Tibial nerve (tissue), 4 donors: Measurements from ENCODE around the gene CLDN10. TPM values are rescaled to one million over a fixed set of nuclear protein-coding genes. Genes with fewer than 3 reads are reported as not detected.

ENCODE experiments used
- DNase-seq, 2 donors: peaks; one replicate each; pipeline ENCODE4 v3.0.0-alpha.2; 2019; ENCODE audit warnings: low spot score in 2 of 2
- H3K27ac ChIP-seq, 4 donors: fragments of 200-600 bp; sonication (generic) in 3 of 4; one replicate each; pipeline ENCODE4 v1.5.1; 2017 to 2019; ENCODE audit warnings: mild to moderate bottlenecking in 1 of 4
- H3K27me3 ChIP-seq, 2 donors: fragments of 200-600 bp; sonication (generic) in 1 of 2; one replicate each; pipeline versions ENCODE4 v1.5.1 to v1.6.0; 2017 to 2019
- H3K36me3 ChIP-seq, 3 donors: fragments of 200-600 bp; sonication (generic); one replicate each; pipeline ENCODE4 v1.5.1; 2018 to 2019
- H3K4me1 ChIP-seq, 4 donors: fragments of 200-600 bp; sonication (generic) in 3 of 4; one replicate each; pipeline ENCODE4 v1.5.1; 2017 to 2019
- H3K4me3 ChIP-seq, 4 donors: fragments of 200-600 bp; sonication (generic) in 3 of 4; one replicate each; pipeline ENCODE4 v1.5.1; 2017 to 2019; ENCODE audit warnings: mild to moderate bottlenecking in 1 of 4, moderate library complexity in 1 of 4
- H3K9me3 ChIP-seq, 4 donors: fragments of 200-600 bp; sonication (generic) in 3 of 4; one replicate each; pipeline ENCODE4 v1.5.1; 2017 to 2019
- EP300 ChIP-seq, 2 donors: sonication (generic); formaldehyde crosslinking; IDR thresholded peaks; one replicate each; pipeline ENCODE4 v1.6.1; 2017; ENCODE audit warnings: antibody characterized with exemption in 2 of 2, mild to moderate bottlenecking in 1 of 2
- POLR2A ChIP-seq, 2 donors: fragments of 450-650 bp; IDR thresholded peaks; one replicate each; pipeline ENCODE4 v1.6.1; 2017; ENCODE audit warnings: antibody characterized with exemption in 2 of 2, mild to moderate bottlenecking in 2 of 2, moderate library complexity in 2 of 2
- WGBS, 2 donors: methylation state at CpG; one replicate each; pipeline ENCODE4 v1.1.5; 2018; 5-methylcytosine and 5-hydroxymethylcytosine counted together
- total RNA-seq, 4 donors: library from RNA; depleted of rRNA; stranded (reverse); fragments of >200 nt; gene quantifications; one replicate each; pipeline ENCODE4 v1.1.0, GENCODE V29; 2016
- TF ChIP-seq, protein P1 (sequence below), 5 experiments: fragments of 200-600 bp in 3 of 5; fragments of 450-650 bp in 2 of 5; sonication (generic) in 3 of 5; IDR thresholded peaks; one replicate each; pipeline ENCODE4 v1.5.1; 2016 to 2019; ENCODE audit warnings: antibody characterized with exemption in 5 of 5, mild to moderate bottlenecking in 3 of 5, moderate library complexity in 2 of 5

CLDN10 gene
- total RNA-seq, 4 donors from 2014 or later = 0.44 TPM; not detected in 3

DNA sequence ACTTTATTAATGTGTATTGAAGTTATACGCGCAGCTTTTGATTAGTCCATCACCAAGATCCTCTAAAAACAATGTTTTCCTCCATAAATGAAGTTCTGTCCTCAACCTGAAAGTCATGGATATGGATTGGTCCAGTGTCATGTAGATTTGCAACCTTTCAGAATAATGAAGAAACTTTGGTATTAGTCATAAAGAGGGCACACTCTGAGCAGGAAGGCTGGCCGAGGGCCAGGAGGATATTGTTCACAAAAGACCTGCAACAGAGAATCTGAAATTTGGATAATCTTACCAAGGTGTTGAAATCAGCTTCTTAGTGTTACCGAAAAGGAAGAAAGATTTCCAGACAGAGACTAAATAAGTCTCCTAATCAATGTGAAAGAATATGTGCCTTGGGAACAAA, 20.7 kb downstream of the CLDN10 start:
- no peaks in the 10 kb centered on the region for H3K27me3 ChIP-seq
- no peak for DNase-seq
- no peaks in the 10 kb centered on the region for H3K9me3 ChIP-seq
- H3K4me1 ChIP-seq = no peaks in the 10 kb centered on the region
- TF ChIP-seq EP300 (IDR thresholded peaks at IDR 0.05) = no peak
- TF ChIP-seq POLR2A (IDR thresholded peaks at IDR 0.05) = no peak
- TF ChIP-seq, protein P1, sequence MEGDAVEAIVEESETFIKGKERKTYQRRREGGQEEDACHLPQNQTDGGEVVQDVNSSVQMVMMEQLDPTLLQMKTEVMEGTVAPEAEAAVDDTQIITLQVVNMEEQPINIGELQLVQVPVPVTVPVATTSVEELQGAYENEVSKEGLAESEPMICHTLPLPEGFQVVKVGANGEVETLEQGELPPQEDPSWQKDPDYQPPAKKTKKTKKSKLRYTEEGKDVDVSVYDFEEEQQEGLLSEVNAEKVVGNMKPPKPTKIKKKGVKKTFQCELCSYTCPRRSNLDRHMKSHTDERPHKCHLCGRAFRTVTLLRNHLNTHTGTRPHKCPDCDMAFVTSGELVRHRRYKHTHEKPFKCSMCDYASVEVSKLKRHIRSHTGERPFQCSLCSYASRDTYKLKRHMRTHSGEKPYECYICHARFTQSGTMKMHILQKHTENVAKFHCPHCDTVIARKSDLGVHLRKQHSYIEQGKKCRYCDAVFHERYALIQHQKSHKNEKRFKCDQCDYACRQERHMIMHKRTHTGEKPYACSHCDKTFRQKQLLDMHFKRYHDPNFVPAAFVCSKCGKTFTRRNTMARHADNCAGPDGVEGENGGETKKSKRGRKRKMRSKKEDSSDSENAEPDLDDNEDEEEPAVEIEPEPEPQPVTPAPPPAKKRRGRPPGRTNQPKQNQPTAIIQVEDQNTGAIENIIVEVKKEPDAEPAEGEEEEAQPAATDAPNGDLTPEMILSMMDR (IDR thresholded peaks at IDR 0.05) = no peak
- no peak overlapping the region for H3K4me3 ChIP-seq
- 91 to 94% methylated on average over 4 of the region's 4 CpGs for WGBS, 2 donors
- no peak overlapping the region for H3K27ac ChIP-seq
- H3K36me3 ChIP-seq = peaks cover 0 to under 1% (median 0%) of the 10 kb centered on the region in 3 donors

DNA sequence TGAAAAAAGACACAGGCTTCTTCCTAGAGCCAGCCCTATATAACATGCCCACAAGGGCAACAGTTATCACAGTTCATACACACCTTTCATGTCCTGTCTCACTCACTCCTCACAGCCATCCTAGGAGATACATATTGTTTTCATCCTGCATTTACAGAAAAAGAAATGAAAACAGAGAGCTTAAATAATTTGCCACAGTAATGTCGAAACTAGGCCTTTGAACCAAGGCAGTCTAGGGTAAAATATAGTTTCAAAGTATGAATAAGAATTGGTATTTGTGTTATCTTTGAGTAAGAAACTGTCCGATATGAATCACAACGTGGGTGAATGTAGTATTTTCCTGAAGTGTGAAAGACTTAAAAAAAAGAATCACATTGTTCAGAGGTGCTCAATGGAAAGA, 26.8 kb downstream of the CLDN10 start:
- Histone ChIP-seq H3K4me3 (no peak overlapping the region), H3K4me1 (no peaks in the 10 kb centered on the region), H3K27me3 (no peaks in the 10 kb centered on the region), H3K9me3 (no peaks in the 10 kb centered on the region), H3K36me3 (peaks cover 0 to 57% (median 0%) of the 10 kb centered on the region in 3 donors), H3K27ac (no peak overlapping the region)
- TF ChIP-seq, protein P1 (IDR thresholded peaks at IDR 0.05) = no peak
- TF ChIP-seq POLR2A (IDR thresholded peaks at IDR 0.05) = no peak
- no peak for TF ChIP-seq EP300 (IDR thresholded peaks at IDR 0.05)
- no peak for DNase-seq
- 87% methylated on average over 3 of the region's 3 CpGs for WGBS, 2 donors

DNA sequence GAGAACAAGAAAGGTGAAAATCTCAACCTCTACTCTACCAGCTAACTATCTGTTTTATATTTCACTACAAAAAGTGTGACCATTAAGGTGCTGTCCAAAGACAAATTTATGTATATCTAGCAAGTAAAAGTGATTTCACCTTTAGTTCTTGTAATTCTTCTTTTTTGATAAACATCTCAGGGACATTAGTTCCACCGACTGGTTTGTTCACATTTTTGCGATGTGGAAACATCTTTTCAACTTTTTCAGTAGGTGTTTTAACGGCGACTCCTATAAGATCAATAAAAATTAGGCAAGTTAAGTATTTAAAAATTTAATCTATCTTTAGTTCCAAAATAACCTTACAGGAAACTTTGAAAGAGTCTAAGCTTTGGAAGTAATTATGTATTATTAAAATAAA, 33.3 kb downstream of the CLDN10 start:
- Histone ChIP-seq H3K4me1 (no peaks in the 10 kb centered on the region), H3K27me3 (no peaks in the 10 kb centered on the region), H3K36me3 (peaks cover 0 to 96% (median 0%) of the 10 kb centered on the region in 3 donors), H3K9me3 (no peaks in the 10 kb centered on the region), H3K4me3 (no peak overlapping the region), H3K27ac (no peak overlapping the region)
- no peak for DNase-seq
- TF ChIP-seq POLR2A (IDR thresholded peaks at IDR 0.05) = no peak
- TF ChIP-seq EP300 (IDR thresholded peaks at IDR 0.05) = no peak
- 97 to 98% methylated on average over 4 of the region's 4 CpGs for WGBS, 2 donors

DNA sequence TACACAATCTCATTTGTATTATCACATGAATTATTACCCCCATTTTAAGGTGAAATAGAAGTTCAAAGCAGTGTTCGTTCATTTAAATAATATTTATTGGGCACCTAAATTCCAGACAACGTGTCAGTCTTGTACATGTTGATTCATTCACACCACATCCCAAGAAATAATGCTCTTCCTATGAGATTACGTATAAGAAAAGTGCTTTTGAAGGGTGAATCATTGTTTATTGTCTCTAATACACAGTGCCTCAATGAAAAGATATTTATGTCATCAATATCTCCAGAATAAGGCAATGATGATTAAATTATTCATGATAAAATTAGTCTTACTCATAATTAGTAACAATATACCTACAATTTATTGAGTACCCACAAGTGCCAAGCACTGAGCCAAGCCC, 35.6 kb downstream of the CLDN10 start:
- TF ChIP-seq POLR2A (IDR thresholded peaks at IDR 0.05) (no peak), EP300 (IDR thresholded peaks at IDR 0.05) (no peak)
- TF ChIP-seq, protein P1 (IDR thresholded peaks at IDR 0.05) = no peak
- Histone ChIP-seq H3K4me1 (no peaks in the 10 kb centered on the region), H3K36me3 (peaks cover 0 to 77% (median 0%) of the 10 kb centered on the region in 3 donors), H3K4me3 (no peak overlapping the region), H3K9me3 (no peaks in the 10 kb centered on the region), H3K27me3 (no peaks in the 10 kb centered on the region), H3K27ac (no peak overlapping the region)
- no peak for DNase-seq
- whole genome bisulfite sequencing, 2 donors = 73 to 85% methylated on average over 3 of the region's 3 CpGs

DNA sequence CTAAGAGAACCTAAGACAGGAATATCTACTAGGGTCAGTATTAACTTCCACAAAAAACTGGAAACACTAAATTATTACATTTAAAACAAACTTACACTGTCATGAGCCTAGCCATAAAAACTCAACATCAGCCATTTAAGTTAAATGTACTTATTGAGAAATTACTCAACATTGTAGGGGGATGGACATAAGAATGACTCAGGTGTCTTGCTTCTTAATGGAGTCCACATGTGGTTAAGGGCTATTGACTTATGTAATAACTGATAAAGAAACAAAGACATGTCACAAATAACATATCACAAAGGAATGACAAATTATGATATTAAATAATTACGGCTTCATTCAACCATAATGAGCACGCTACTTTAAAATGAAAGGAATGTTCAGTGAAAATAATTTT, 36.2 kb downstream of the CLDN10 start:
- TF ChIP-seq EP300 (IDR thresholded peaks at IDR 0.05) (no peak), POLR2A (IDR thresholded peaks at IDR 0.05) (no peak)
- TF ChIP-seq, protein P1 (IDR thresholded peaks at IDR 0.05) = no peak
- DNase-seq = no peak
- WGBS, 2 donors = 97 to 98% methylated on average over 2 of the region's 2 CpGs
- Histone ChIP-seq H3K4me1 (no peaks in the 10 kb centered on the region), H3K27me3 (no peaks in the 10 kb centered on the region), H3K36me3 (peaks cover 0 to 72% (median 0%) of the 10 kb centered on the region in 3 donors), H3K9me3 (no peaks in the 10 kb centered on the region), H3K4me3 (no peak overlapping the region), H3K27ac (no peak overlapping the region)

DNA sequence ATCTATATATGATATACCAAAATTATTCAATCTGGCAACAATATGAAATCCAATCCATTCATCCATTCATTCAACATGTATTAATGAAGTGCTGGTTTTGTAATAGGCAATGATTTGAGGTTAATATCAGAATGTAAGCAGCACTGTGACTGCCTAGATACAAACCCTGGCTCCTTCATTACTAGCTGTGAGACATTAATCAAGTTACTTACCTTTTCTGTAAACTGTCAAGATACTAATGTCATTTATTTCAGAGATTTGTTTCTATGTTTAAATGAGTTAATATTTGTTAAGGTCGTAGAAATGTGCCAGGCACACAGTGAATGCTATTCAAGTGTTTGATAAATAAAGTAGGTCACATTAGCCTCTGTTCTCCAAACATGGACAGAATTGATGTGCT, 40.9 kb downstream of the CLDN10 start:
- 70 to 71% methylated on average over 1 of the region's 1 CpG for WGBS, 2 donors
- Histone ChIP-seq H3K4me3 (no peak overlapping the region), H3K9me3 (no peaks in the 10 kb centered on the region), H3K36me3 (peaks cover 0 to 26% (median 0%) of the 10 kb centered on the region in 3 donors), H3K27ac (no peak overlapping the region), H3K4me1 (no peaks in the 10 kb centered on the region), H3K27me3 (no peaks in the 10 kb centered on the region)
- TF ChIP-seq EP300 (IDR thresholded peaks at IDR 0.05) (no peak), POLR2A (IDR thresholded peaks at IDR 0.05) (no peak)
- TF ChIP-seq, protein P1 (IDR thresholded peaks at IDR 0.05) = no peak
- no peak for DNase-seq
